GM18508 (cell line): ENCODE data around the gene POLR3E.

ENCODE experiments used
- ATAC-seq: cut with Tn5 transposase; IDR thresholded peaks from one replicate; pipeline ENCODE4 v1.9.1; 2021; ENCODE audit warnings: moderate number of reproducible peaks; ENCODE audit not compliant: insufficient read depth, unreplicated experiment

POLR3E gene

GRCh38 chr16:22297114-22297870, at the start of gene POLR3E:
Gene POLR3E (plus strand): TSS chr16:22297409. CDS start chr16:22302969, 5,560 bp downstream.
- ATAC-seq = peak; percentile 74

- no peak for ATAC-seq
Measured at GRCh38 chr16:22250522-22250921, 46.7 kb upstream of the POLR3E start.

- no peak for ATAC-seq
Measured at GRCh38 chr16:22252317-22252716, 44.9 kb upstream of the POLR3E start.

- ATAC-seq = no peak
Measured at GRCh38 chr16:22253272-22253671, 43.9 kb upstream of the POLR3E start.

- ATAC-seq = no peak
Measured at GRCh38 chr16:22255335-22255734, 41.9 kb upstream of the POLR3E start.

- no peak for ATAC-seq
Measured at GRCh38 chr16:22257440-22257839, 39.8 kb upstream of the POLR3E start.

GRCh38 chr16:22260490-22260889, 36.7 kb upstream of the POLR3E start:
- ATAC-seq = no peak

GRCh38 chr16:22262460-22262859, 34.7 kb upstream of the POLR3E start:
- no peak for ATAC-seq

GRCh38 chr16:22264786-22265185, 32.4 kb upstream of the POLR3E start:
- no peak for ATAC-seq

GRCh38 chr16:22265351-22265750, 31.9 kb upstream of the POLR3E start:
- ATAC-seq = no peak

GRCh38 chr16:22266546-22266945, 30.7 kb upstream of the POLR3E start:
- no peak for ATAC-seq

- no peak for ATAC-seq
Measured at GRCh38 chr16:22267764-22268163, 29.4 kb upstream of the POLR3E start.

- no peak for ATAC-seq
Measured at GRCh38 chr16:22270525-22270924, 26.7 kb upstream of the POLR3E start.

- no peak for ATAC-seq
Measured at GRCh38 chr16:22272870-22273650, 24.1 kb upstream of the POLR3E start.

- no peak for ATAC-seq
Measured at GRCh38 chr16:22274916-22275315, 22.3 kb upstream of the POLR3E start.

- no peak for ATAC-seq
Measured at GRCh38 chr16:22278441-22279230, 18.6 kb upstream of the POLR3E start.

- no peak for ATAC-seq
Measured at GRCh38 chr16:22282254-22282892, 14.8 kb upstream of the POLR3E start.

GRCh38 chr16:22284637-22285036, 12.6 kb upstream of the POLR3E start:
- ATAC-seq = no peak

- no peak for ATAC-seq
Measured at GRCh38 chr16:22285080-22285479, 12.1 kb upstream of the POLR3E start.

- ATAC-seq = no peak
Measured at GRCh38 chr16:22291020-22291419, 6.2 kb upstream of the POLR3E start.
